ENCODE measurements around the gene PPP2CA.

The PPP2CA gene

GRCh38 chr5:134151723-134152122, 74.2 kb downstream of the PPP2CA start:
- DNase-seq (ENCODE audit: low read depth): no peak
- TF ChIP-seq CTCF (conservative IDR thresholded peaks at IDR 0.05; ENCODE audit: low read depth, low read length): no peak
- no peak overlapping the region for H3K4me3 ChIP-seq (ENCODE audit: low read length)

GRCh38 chr5:134149571-134150303, 76.1 kb downstream of the PPP2CA start:
- DNase-seq (ENCODE audit: low read depth): peak; percentile 76
- H3K4me3 ChIP-seq (ENCODE audit: low read length): no peak overlapping the region
- TF ChIP-seq CTCF (conservative IDR thresholded peaks at IDR 0.05; ENCODE audit: low read depth, low read length): no peak

GRCh38 chr5:134148986-134149539, 76.8 kb downstream of the PPP2CA start:
- TF ChIP-seq CTCF (conservative IDR thresholded peaks at IDR 0.05; ENCODE audit: low read depth, low read length): no peak
- DNase-seq (ENCODE audit: low read depth): no peak
- H3K4me3 ChIP-seq (ENCODE audit: low read length): no peak overlapping the region

- H3K4me3 ChIP-seq (ENCODE audit: low read length): no peak overlapping the region
- no peak for TF ChIP-seq CTCF (conservative IDR thresholded peaks at IDR 0.05; ENCODE audit: low read depth, low read length)
Measured at GRCh38 chr5:134148316-134148715, 77.6 kb downstream of the PPP2CA start.

GRCh38 chr5:134146651-134147518, 79.0 kb downstream of the PPP2CA start:
- DNase-seq (ENCODE audit: low read depth): no peak
- no peak for TF ChIP-seq CTCF (conservative IDR thresholded peaks at IDR 0.05; ENCODE audit: low read depth, low read length)
- H3K4me3 ChIP-seq (ENCODE audit: low read length): no peak overlapping the region

More at GRCh38 chr5:134148316-134148715, 77.6 kb downstream of the PPP2CA start:
- no peak for DNase-seq (ENCODE audit: low read depth)

- peak; percentile 98 for TF ChIP-seq CTCF (conservative IDR thresholded peaks at IDR 0.05; ENCODE audit: low read depth, low read length)
- DNase-seq (ENCODE audit: low read depth): no peak
- no peak overlapping the region for H3K4me3 ChIP-seq (ENCODE audit: low read length)
Measured at GRCh38 chr5:134145779-134146581, 79.9 kb downstream of the PPP2CA start.

Data from retinal pigment epithelial cell (primary cell).